Measurements from ENCODE around the gene OR2M5.

GRCh38 chr1:248102847-248103246 is 42.1 kb upstream of the OR2M5 start:
- no peak for TF ChIP-seq CTCF (conservative IDR thresholded peaks at IDR 0.05; ENCODE audit: low read depth, low read length)
- no peak for TF ChIP-seq EZH2 (IDR thresholded peaks at IDR 0.05; ENCODE audit: borderline replicate concordance, low read depth, low read length, poor library complexity, severe bottlenecking)
